ENCODE results near the gene VEGFC.

Gene VEGFC

DNA sequence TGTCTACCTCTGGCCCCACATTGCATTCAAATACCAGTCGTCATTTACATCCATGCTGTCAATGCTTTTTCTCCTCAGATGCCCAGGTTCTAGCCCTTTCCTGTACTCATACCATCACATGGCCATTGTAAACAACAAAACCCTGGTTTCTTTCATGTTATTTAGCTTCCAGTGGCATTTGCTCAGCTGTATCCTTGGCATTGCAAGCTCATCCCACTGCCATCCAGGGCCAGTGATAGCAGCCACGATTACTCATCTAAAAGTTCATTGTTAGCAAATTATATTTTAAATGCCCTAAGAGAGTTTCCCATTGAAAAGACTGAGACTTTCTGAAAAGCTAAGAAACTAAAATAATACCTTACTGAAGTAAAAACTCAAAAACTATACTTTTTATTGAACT, 34.0 kb downstream of the VEGFC start:
- DNase-seq, result no peak

DNA sequence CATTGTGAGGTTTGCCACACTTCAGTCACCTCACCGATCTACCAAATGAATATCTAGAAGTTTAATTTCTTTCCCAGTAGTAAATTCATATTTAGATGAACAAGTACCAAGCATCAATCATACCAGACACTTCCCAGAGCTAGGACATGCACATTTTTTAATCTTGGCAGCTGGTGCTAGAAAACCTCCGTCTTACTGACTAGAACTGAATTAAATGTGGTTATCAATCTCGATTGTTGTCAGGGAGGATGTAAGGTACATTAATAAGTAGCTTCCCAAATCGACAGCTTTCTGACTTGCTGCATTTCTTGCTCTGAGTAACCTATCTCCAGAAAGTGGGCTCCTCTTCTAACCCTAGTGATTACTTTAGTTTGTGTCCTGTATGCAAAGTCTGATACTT, 34.4 kb downstream of the VEGFC start:
- DNase-seq, result no peak

DNA sequence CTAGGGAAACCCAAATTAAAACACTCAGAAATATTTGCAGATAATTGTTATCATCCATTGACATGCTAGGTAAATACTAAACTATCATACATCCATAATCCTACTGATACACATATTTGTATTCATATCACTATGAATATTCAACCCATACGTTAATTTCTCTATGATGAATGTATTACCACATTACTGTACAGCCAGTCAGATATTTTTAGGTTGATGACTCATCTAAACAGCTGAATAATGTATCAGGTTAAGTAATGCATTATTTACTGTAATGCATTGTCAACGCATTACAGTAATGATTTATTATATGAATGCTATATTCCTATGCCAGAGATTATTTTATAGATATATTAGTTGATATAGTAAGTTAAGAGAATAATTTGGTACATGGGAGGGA, 37.1 kb downstream of the VEGFC start:
- DNase-seq, result no peak

DNA sequence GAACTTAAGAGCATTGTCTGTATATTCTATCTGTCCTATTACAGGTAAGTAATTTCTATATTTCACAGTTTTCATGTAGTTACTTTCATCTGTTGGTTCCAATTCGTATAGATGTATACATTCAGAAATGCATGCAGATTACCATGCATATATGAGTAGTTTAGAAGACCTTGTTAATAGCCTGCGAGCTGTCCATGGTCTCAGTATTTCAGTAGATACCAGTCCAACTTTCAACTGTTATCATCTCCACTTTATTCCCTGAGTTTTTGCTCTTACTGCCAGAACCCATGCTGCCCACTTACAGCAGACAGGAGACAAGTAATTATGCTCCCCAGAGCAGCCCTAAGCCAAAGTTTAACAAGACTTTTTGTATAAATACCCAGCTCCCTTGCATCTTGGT, 37.7 kb downstream of the VEGFC start:
- no peak for DNase-seq

DNA sequence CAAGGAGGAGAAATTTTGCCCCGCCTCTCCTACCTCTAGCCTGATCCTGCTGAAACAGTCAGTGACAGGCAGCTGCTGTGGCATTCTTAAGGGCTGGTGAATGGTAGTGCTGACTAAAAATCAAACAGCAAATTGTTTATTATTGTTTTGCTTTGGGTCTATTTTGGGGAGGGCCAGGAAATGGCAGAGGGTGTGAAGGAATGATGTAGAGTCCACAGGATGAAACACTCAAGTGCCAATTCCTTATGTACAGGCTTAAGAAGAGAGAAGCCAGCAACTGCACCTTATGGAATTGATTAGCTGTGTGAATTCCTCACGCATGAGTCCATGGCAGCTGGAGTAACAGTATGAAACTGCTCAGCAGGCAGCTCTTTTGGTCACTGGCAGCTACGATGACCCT, 39.7 kb downstream of the VEGFC start:
- DNase-seq, result no peak

DNA sequence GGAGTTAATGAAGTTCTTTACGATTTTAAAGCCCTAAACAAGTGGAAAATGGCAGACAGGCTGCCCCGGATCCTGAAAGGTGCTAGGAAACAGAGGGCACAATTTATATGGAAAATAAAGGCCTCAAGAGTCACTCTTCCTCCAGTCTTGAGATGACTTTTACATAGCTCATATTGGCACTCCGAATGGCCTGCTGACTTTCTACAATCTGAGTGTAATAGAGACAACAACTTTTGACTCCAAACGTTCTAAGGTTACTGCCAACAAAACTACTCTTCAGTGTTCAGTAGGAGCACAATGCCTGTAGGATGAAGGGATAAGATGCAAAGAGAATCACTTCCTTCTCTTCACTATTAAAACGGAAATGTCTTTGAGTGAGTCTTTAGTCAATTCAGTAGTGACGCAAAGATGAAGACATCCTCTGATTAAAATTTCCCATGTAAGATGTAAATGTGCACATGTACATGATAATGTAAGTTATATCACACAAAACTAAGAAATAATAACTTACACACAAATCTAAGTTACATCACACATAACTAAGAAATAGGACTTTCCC, 40.5 kb downstream of the VEGFC start:
- no peak for DNase-seq

DNA sequence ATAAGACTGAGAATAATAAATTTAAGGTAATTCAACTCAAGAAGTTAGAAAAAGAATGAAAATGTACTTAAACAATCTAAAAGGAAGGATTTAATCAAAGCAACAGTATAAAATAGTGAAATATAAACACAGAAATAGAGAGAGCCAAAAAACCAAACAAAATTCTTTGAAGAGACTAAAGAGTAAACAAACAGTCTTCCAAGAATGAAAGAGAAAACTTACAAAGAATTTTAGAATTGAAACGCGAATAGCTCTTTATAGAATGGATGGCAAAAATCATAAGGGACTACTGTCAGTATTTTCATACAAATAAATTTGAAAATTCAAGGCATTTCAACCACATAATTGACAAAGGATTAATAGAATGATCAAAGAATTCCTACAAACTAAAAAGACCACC, 41.7 kb downstream of the VEGFC start:
- DNase-seq, result no peak

DNA sequence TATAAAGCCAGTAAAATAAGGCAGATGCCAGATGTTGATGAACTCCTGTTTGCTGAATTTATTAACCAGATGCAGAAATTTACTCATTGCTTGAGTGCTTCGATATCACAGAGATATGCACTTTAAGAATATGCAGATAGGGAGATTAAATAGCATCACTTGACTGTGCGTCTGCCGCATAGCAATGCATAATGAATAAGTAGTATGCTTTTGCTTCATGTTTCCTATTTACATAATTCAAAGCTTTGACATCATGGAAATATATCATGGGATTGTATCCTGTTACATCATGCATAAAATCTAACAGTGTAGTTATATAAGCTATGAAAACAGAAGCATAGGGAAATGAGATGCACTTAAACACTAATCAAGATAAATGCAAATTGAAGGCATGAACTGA, 45.9 kb downstream of the VEGFC start:
- no peak for DNase-seq

DNA sequence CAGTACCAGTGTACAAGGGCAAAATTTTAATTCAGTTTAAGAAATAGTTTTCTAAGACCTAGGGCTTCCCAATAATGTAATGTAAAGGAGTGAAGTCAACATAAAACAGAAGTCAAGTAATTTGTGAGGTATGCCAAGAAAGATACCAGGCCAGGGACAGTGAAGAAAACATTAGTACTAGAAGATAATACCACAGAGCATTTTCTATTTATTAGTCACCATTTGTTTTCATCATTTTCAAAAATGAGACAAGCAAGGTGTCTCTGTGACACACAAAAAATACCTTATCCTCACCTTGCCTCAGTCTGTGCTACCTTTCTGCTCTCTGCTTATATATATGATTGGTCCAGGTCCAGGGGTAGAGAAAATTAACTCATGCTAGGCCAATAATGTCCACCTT, 46.8 kb downstream of the VEGFC start:
- no peak for DNase-seq

DNA sequence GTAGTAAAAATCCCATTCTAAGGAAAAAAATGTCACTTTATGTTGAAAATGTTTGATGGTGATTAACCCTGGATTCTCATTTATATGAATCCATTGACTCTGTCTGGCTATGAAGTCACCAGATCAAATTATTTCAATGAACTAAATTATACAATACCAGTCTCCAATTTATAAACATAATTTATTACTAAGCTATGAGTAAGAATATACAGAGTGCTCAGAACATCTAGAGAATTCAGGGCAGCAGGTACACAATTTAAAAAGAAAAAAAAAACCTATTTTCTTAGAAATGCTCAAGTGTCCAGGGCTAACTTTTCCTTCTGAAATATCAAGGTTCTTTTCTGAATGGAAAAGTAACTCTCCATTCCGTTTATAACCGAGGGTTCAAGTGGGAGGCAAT, 48.6 kb downstream of the VEGFC start:
- no peak for DNase-seq

DNA sequence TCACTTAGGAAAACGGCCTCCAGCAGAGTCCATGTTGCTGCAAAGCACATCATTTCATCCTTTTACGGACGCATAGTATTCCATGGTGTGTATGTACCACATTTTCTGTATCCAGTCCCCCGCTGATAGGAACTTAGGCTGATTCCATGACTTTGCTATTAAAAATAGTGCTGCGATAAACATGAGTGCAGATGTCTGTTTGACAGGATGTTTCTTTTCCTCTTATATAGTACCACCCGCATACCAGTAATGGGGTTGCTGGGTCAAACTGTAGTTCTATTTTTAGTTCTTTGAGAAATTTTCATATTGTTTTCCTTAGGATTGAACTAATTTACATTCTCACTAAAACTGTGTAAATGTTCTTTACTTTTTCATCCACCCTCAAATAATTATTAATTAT, 50.5 kb downstream of the VEGFC start:
- DNase-seq, result no peak

DNA sequence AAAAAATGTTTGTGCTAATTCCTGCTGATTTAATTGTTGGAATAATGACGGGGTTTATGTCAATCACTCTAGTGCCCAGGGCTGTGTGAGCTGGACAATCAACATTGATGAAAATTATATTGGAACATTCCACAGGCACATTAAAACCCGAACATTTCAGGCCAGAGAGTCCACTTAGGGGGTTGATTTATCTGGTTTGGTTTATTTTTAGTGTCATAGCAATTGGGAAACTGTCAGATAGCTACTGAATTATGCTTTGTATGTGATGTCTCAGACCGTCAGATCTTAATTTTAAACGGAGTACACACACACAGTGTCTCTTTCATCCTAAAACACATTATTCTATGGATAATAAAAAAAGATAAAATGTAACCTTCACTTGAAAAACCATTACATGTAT, 51.5 kb downstream of the VEGFC start:
- DNase-seq, result no peak

DNA sequence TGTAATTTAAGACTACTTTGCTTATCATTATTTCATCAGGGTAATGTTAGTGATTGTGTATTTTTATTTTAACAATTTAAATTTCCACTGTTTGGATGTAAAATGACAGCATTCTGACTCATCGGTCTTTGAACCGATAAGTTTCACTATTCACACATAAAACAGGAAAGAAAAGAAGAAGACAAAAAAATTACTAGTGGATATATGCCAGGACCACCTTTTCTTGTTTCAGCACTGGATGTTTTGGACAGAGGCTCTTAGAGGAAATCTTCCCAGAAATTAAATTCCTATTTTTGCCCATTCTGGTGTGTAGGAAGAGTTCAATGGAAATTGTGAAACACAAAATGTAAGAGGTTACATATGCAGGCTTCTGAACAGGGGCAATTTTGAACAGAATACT, 57.4 kb downstream of the VEGFC start:
- DNase-seq, result no peak

DNA sequence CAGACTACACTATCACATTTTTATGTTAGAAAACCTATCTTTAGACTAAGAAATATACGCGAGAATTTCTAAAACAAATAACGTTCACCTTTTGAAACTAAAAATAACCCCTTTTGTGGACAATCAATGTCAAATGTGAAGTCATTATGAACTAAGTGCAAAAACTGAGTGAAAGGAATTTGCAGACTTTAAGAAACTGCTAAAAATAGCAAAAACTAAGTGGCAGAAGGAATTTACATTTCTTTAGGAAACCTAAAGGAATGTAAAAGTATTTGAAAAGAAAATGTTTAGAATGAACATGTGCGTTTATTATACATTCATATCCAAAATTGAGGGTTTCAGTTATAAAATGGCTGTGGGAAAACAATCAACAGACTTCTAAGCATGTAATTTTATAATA, 58.3 kb downstream of the VEGFC start:
- no peak for DNase-seq

DNA sequence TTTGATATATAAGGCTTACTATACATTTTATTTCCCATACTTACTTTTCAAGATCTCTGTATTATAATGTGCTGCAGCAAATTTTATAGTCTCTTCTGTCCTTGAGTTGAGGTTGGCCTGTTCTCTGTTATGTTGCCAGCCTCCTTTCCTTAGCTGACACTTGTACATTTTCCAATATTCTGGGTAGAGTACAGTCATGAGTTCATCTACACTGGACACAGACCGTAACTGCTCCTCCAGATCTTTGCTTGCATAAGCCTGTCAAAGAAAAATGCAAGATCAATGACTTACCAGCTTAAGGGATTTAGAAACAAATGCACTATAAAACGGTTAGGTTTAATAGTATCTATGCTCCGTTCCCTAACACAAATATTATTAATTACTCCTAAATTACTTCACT, 63.2 kb downstream of the VEGFC start:
- no peak for DNase-seq

DNA sequence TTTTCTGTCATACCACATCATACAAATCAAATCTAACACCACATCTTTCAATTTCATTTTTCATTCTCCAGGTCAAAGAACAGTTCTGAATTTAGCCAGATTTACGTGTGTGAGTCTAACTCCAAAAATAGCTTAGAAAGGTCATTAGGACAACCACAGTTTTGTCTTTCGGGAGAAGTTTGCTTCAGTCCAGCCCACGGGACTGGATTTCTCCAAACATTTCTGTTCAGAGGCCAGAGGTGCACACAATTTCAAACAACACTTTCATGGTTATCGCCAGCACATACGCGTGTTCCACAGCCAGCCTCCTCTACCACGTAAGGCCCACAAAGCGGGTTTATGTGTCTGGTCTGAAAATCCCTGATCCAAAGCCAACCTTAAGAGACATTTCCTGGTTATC, 65.9 kb downstream of the VEGFC start:
- no peak for DNase-seq

DNA sequence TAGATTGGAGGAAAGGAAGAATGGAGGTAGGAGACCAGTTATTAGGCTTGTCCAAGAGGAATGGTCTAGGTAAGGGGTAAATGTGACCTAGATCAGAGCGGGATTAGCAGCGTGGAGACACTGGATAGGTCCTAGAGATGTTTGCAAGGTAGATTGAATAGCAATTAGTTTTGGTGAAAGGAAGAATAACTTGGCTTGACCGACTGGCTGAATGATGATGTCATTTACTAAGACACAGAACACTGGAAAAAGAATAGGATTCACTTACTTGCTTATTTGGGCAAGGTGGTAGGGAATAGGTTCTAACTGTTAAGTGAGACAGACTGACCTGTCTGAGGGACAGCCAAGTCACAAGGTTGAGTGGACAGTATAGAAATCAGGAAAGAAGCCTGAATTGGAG, 71.3 kb downstream of the VEGFC start:
- no peak for DNase-seq

DNA sequence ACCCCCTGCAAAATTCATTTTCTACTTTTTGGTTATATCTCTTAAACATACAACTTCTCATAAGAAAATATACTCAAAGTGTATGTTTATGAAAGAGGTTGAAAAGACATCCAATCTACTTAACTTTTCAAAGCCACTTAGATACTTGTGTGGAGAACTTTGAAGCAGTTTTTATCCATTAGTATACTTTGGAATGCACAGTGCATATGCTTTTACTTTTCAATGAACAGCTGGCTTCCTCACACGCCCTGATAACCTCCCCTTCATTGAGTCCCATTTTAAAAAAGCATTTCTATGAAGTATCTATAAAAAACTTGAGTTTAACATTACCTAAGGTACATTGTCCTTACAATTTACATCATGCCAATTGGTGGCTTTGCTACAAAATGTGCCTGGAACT, 73.8 kb downstream of the VEGFC start:
- DNase-seq, result no peak

DNA sequence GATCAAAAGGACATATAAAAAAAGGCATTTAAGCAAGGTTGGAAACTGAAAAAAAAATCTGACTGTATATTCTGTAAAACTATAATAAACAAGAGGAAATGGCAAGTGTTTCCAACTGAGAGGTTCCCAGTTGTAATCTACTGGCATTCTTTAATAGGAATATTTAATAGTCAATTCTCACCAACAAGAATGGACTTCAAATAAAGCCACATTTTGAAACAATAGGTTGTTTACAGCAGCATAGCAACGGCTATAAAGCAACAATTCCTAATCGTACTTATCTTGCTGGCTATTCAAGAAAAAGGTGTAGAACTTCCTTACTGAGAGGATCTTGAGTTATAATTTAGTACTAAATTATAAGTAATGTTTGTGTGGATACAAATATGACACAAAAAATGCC, 75.5 kb downstream of the VEGFC start:
- DNase-seq, result no peak

DNA sequence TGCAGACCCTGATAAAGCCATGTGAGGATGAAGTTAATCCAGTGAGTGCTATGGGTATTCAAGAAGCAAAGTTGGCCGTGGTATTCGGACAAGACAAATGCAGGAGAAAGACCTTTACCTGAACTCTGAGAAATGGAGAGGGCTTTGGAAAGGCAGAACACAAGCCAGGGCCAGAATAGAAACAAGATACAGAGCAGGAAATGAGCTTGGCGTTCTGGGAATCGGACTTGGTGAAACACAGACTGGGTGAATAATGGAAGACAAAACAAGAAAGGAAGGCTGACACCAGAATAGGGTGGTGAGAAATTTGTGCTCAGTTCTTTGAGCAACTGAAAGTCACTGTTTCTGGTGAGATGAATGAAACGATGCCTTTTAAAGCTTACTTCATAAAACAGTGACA, 83.3 kb downstream of the VEGFC start:
- DNase-seq, result no peak

DNA sequence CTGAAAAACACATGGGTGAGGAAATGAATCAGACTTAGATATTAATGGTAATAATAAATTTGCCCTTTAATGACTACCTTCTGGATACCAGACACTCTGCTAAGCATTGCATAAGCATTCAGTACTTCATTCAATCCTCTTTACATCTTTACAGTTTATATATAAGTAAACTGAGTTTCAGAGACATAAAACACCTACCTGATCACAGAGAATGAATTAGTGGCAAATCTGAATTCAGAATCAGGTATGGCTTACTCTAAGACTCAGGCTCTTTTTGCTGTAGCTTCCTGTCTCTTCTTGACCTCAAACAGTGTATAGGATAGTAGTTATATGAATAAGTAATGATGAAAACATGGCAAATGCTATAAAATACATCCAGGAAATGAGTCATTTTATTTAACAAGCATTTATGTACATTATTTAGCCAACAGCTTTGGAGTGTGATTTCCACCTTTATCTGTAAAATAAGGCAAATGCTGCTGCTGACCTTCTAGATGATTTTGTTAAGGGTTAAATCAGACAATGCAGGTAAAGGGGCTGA, 83.9 kb downstream of the VEGFC start:
- DNase-seq, result no peak

DNA sequence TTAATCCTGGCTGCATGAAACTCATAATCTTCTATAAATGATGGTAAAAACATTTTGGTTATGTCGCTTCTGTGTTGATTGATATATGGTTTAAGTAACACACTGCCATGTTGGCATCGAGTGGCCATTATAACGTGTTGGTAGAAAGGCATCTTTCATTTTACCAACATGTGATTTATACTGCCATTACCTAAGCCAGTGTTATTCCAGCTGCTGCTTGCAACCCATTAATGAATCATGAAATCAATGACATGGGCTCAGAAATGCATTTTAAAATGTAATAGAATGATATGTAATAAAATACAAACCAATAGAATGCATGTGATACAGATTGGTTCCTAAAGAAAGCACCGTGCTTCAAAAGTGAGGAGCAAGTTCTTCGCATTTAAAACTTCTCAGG, 102.0 kb downstream of the VEGFC start:
- no peak for DNase-seq

DNA sequence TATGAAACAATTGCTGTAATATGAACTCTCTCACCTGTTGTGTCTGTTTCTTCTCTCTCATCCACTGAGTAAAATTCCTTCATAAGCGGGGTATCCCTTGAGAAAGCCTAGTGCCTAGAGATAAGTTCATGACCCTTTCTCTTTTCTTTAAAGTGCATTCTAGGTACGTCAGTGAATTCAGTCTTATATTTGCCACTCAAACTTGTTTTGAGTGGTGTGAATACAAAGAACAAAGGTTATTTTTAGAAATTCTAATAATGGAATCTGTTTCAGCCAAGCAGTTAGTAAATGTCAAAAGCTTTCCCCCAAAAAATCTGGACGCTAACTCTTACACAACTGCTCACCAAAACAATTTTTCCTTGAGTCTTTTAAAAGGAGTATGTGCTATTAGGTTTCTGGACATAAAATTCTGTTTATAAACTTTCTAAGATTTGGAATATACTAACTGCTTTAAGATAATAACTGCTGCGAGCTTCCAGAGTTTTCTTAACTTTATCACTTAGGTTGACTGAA, 112.0 kb downstream of the VEGFC start:
- no peak for DNase-seq

DNA sequence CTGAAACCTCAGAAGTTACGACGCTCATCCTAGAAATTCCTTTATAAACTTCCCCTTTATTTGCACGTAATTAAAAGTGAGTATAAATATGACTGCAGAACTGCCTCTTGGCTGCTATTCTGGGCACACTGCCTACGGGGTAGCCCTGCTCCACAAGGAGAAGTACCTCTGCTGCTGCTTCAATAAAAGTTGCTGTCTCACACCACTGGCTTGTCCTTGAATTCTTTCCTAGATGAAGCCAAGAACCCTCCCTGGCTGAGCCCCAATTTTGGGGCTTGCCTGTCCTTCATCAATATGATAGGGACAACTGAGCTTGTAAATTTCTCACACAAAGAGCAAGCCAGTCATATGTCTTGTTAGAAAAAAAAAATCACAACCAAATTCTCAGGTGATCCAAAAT, 115.8 kb downstream of the VEGFC start:
- no peak for DNase-seq

DNA sequence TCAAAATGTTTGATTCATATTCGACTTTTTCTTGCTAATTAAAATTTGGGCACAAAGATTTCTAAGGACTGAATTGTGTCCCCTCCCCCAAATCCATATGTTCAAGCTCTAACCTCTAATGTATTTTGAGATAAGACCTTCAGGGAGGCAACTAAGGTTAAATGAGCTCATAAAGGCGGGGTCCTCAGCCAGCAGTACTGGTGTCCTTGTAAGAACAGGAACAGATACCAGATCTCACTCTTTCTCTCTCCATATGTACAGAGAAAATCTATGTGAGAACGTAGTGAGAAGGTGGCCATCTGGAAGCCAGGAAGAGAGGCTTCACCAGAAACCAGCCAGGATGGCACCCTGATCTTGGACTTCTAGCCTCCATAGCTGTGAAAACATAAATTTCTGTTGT, 116.9 kb downstream of the VEGFC start:
- no peak for DNase-seq

DNA sequence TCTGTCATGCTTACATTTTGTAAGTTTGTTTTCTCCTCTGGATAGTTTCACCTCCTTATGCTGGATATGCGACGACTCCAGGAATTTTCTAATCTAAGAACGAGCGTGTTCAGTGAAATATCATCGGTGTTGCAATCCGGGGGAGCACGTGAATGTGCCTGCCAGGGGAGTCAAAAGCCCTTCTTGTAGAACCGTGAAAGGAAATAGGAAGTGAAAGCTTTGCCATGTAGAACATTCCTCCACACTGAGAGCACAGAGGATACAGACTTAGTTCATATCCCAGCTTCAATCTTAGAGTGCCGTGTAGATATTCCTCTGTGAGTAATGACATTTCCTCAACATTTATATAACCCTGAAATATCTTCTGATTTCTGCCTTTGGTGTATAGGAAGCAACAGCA, 121.2 kb downstream of the VEGFC start:
- no peak for DNase-seq
